ENCODE measurements around the gene NECTIN1.

- no peak for TF ChIP-seq POLR2A (IDR thresholded peaks at IDR 0.05; ENCODE audit: low read length)
- no peak for TF ChIP-seq GATA1 (IDR thresholded peaks at IDR 0.05; ENCODE audit: low read depth, low read length)
These were observed 1.4 kb downstream of the NECTIN1 start for GRCh38 chr11:119727523-119728151.
